Karpas-422 (cell line): ENCODE data around the gene PRRC2A. TPM values are rescaled to one million over a fixed set of nuclear protein-coding genes. Genes with fewer than 3 reads are reported as not detected.
A peak's percentile ranks its signal among the peaks of the same experiment; 100 is the strongest.

Source experiments
- DNase-seq: peaks from one replicate; pipeline ENCODE4 v3.0.0-alpha.2; 2015
- H2AFZ ChIP-seq: fragments of 200-600 bp; sonication (generic); 2 replicates; pipeline ENCODE4 v1.6.1; 2014; ENCODE audit warnings: antibody characterized with exemption, low read length, mixed read lengths
- H3K27ac ChIP-seq: fragments of 200-600 bp; sonication (generic); 2 replicates; pipeline ENCODE4 v1.5.1; 2014; ENCODE audit warnings: mild to moderate bottlenecking, low read length, moderate library complexity
- H3K27me3 ChIP-seq: fragments of 200-600 bp; sonication (generic); 2 replicates; pipeline ENCODE4 v1.6.1; 2014; ENCODE audit warnings: low read length, mixed read lengths
- H3K36me3 ChIP-seq: fragments of 200-600 bp; sonication (generic); 2 replicates; pipeline ENCODE4 v1.6.1; 2014; ENCODE audit warnings: low read length, mixed read lengths; ENCODE audit not compliant: insufficient read depth
- H3K4me1 ChIP-seq: fragments of 200-600 bp; sonication (generic); 2 replicates; pipeline ENCODE4 v1.6.1; 2014; ENCODE audit warnings: mild to moderate bottlenecking, low read length, mixed read lengths
- H3K4me2 ChIP-seq: fragments of 200-600 bp; sonication (generic); 2 replicates; pipeline ENCODE4 v1.6.1; 2014; ENCODE audit warnings: low read length, low read depth, mild to moderate bottlenecking; ENCODE audit not compliant: poor library complexity, severe bottlenecking
- H3K4me3 ChIP-seq: fragments of 200-600 bp; sonication (generic); 2 replicates; pipeline ENCODE4 v1.5.1; 2014; ENCODE audit warnings: mild to moderate bottlenecking, antibody characterized with exemption, low read length, mixed read lengths
- H3K79me2 ChIP-seq: fragments of 200-600 bp; sonication (generic); 2 replicates; pipeline ENCODE4 v1.6.1; 2014; ENCODE audit warnings: mild to moderate bottlenecking, low read length, mixed read lengths
- H3K9ac ChIP-seq: fragments of 200-600 bp; sonication (generic); 2 replicates; pipeline ENCODE4 v1.6.0; 2014; ENCODE audit warnings: low read length
- H3K9me2 ChIP-seq: fragments of 200-600 bp; sonication (generic), shearing (Covaris generic); replicated peaks from 2 replicates; pipeline ENCODE4 v1.6.0; 2014; ENCODE audit warnings: mild to moderate bottlenecking, low read length, moderate library complexity; ENCODE audit not compliant: insufficient read depth
- H3K9me3 ChIP-seq: fragments of 300-700, 200-600 bp; sonication (generic); 2 replicates; pipeline ENCODE4 v1.6.1; 2014; ENCODE audit warnings: low read length, mixed read lengths
- H4K20me1 ChIP-seq: fragments of 200-600 bp; sonication (generic); 2 replicates; pipeline ENCODE4 v1.6.1; 2014; ENCODE audit warnings: mild to moderate bottlenecking, antibody characterized with exemption, low read length, low read depth; ENCODE audit not compliant: insufficient read depth
- total RNA-seq: library from RNA; depleted of rRNA; stranded (reverse); fragments of >200 nt; shearing (Covaris generic); gene quantifications from 2 replicates; pipeline ENCODE4 v1.2.3, GENCODE V29; 2014; ENCODE audit warnings: low replicate concordance

Gene PRRC2A
- total RNA-seq, 1 experiment from 2014 or later: 123 TPM

GRCh38 chr6:31643818-31644454 lies 23.4 kb downstream of the PRRC2A start:
- Histone ChIP-seq H3K79me2 (peaks cover under 1% of the 10 kb centered on the region), H4K20me1 (no peaks in the 10 kb centered on the region), H3K4me1 (no peaks in the 10 kb centered on the region), H3K4me3 (no peak overlapping the region), H3K9ac (no peak overlapping the region), H3K27ac (no peak overlapping the region), H3K27me3 (no peaks in the 10 kb centered on the region), H3K36me3 (peaks cover 21% of the 10 kb centered on the region; the same call in 1 of the 2 replicates), H3K9me2 (no peaks in the 10 kb centered on the region), H2AFZ (no peak overlapping the region), H3K9me3 (no peaks in the 10 kb centered on the region), H3K4me2 (no peak overlapping the region)
- DNase-seq: no peak

- H3K9ac ChIP-seq: no peak overlapping the region
- H3K36me3 ChIP-seq: peaks cover 21% of the 10 kb centered on the region; the same call in 1 of the 2 replicates
- H3K79me2 ChIP-seq: peaks cover 12% of the 10 kb centered on the region
- H2AFZ ChIP-seq: no peak overlapping the region
- no peak overlapping the region for H3K27ac ChIP-seq
- DNase-seq: no peak
- no peaks in the 10 kb centered on the region for H3K9me2 ChIP-seq
- no peak overlapping the region for H3K4me2 ChIP-seq
- no peaks in the 10 kb centered on the region for H3K27me3 ChIP-seq
- H3K4me1 ChIP-seq: no peaks in the 10 kb centered on the region
- H3K9me3 ChIP-seq: no peaks in the 10 kb centered on the region
- H4K20me1 ChIP-seq: no peaks in the 10 kb centered on the region
- no peak overlapping the region for H3K4me3 ChIP-seq
Measured at GRCh38 chr6:31645325-31645724, 24.8 kb downstream of the PRRC2A start.

- peak overlapping the region; percentile 89 for H3K27ac ChIP-seq
- H3K36me3 ChIP-seq: peaks cover 13% of the 10 kb centered on the region; the same call in 1 of the 2 replicates
- H3K9me3 ChIP-seq: no peaks in the 10 kb centered on the region
- no peaks in the 10 kb centered on the region for H3K27me3 ChIP-seq
- peaks cover 43% of the 10 kb centered on the region for H3K79me2 ChIP-seq
- DNase-seq: peak; percentile 81
- peak overlapping the region; percentile 99 for H3K4me2 ChIP-seq
- H3K4me1 ChIP-seq: peaks cover 18% of the 10 kb centered on the region
- H4K20me1 ChIP-seq: no peaks in the 10 kb centered on the region
- peak overlapping the region; percentile 89 for H3K9ac ChIP-seq
- peak overlapping the region; percentile 84 for H3K4me3 ChIP-seq
- H2AFZ ChIP-seq: peak overlapping the region; percentile 25; the same call in 1 of the 2 replicates
- H3K9me2 ChIP-seq: no peaks in the 10 kb centered on the region
Measured at GRCh38 chr6:31651602-31652191, 31.2 kb downstream of the PRRC2A start.

- Histone ChIP-seq H4K20me1 (no peaks in the 10 kb centered on the region), H3K9me2 (no peaks in the 10 kb centered on the region), H3K4me3 (peak overlapping the region; percentile 84), H3K9ac (peak overlapping the region; percentile 89), H3K27me3 (no peaks in the 10 kb centered on the region), H3K4me2 (peak overlapping the region; percentile 99), H3K27ac (peak overlapping the region; percentile 89), H3K4me1 (peaks cover 22% of the 10 kb centered on the region), H3K36me3 (peaks cover 11% of the 10 kb centered on the region; the same call in 1 of the 2 replicates), H2AFZ (no peak overlapping the region), H3K9me3 (no peaks in the 10 kb centered on the region), H3K79me2 (peaks cover 54% of the 10 kb centered on the region)
- peak; percentile 97 for DNase-seq
Measured at GRCh38 chr6:31652925-31653724, 32.6 kb downstream of the PRRC2A start.

GRCh38 chr6:31654574-31655348 lies 34.2 kb downstream of the PRRC2A start:
- Histone ChIP-seq H3K27ac (no peak overlapping the region), H2AFZ (no peak overlapping the region), H3K4me2 (no peak overlapping the region), H3K27me3 (no peaks in the 10 kb centered on the region), H3K4me1 (peaks cover 38% of the 10 kb centered on the region), H3K9ac (no peak overlapping the region), H3K9me2 (no peaks in the 10 kb centered on the region), H4K20me1 (no peaks in the 10 kb centered on the region), H3K79me2 (peaks cover 63% of the 10 kb centered on the region), H3K36me3 (no peaks in the 10 kb centered on the region; the same call in 1 of the 2 replicates), H3K9me3 (no peaks in the 10 kb centered on the region), H3K4me3 (no peak overlapping the region)
- DNase-seq: no peak

GRCh38 chr6:31655349-31656237 lies 35.1 kb downstream of the PRRC2A start, which contains the start of gene APOM:
Gene APOM (plus strand): TSS chr6:31655894. CDS start chr6:31655967, 73 bp downstream.
- Histone ChIP-seq H3K4me2 (no peak within 1 kb of the TSS), H3K27ac (no peak within 1 kb of the TSS), H2AFZ (no peak within 1 kb of the TSS), H3K9ac (no peak within 1 kb of the TSS), H3K4me3 (no peak within 1 kb of the TSS), H3K27me3 (no peaks in the 10 kb centered on the region), H4K20me1 (no peaks in the 10 kb centered on the region), H3K9me3 (no peaks in the 10 kb centered on the region), H3K79me2 (peaks cover 62% of the 10 kb centered on the region), H3K36me3 (no peaks in the 10 kb centered on the region), H3K4me1 (peaks cover 37% of the 10 kb centered on the region), H3K9me2 (no peaks in the 10 kb centered on the region)
- DNase-seq: no peak

- no peaks in the 10 kb centered on the region for H3K9me2 ChIP-seq
- peaks cover 47% of the 10 kb centered on the region for H3K79me2 ChIP-seq
- H3K9me3 ChIP-seq: no peaks in the 10 kb centered on the region
- no peak overlapping the region for H3K9ac ChIP-seq
- H3K27ac ChIP-seq: no peak overlapping the region
- no peaks in the 10 kb centered on the region for H4K20me1 ChIP-seq
- no peaks in the 10 kb centered on the region for H3K36me3 ChIP-seq
- peak; percentile 60 for DNase-seq
- no peaks in the 10 kb centered on the region for H3K27me3 ChIP-seq
- H2AFZ ChIP-seq: no peak overlapping the region
- no peak overlapping the region for H3K4me3 ChIP-seq
- H3K4me1 ChIP-seq: peaks cover 39% of the 10 kb centered on the region
- peak overlapping the region; percentile 75 for H3K4me2 ChIP-seq
Measured at GRCh38 chr6:31657406-31658157, 37.1 kb downstream of the PRRC2A start.
